ENCODE measurements around the gene ZNF438.

The ZNF438 gene

DNA sequence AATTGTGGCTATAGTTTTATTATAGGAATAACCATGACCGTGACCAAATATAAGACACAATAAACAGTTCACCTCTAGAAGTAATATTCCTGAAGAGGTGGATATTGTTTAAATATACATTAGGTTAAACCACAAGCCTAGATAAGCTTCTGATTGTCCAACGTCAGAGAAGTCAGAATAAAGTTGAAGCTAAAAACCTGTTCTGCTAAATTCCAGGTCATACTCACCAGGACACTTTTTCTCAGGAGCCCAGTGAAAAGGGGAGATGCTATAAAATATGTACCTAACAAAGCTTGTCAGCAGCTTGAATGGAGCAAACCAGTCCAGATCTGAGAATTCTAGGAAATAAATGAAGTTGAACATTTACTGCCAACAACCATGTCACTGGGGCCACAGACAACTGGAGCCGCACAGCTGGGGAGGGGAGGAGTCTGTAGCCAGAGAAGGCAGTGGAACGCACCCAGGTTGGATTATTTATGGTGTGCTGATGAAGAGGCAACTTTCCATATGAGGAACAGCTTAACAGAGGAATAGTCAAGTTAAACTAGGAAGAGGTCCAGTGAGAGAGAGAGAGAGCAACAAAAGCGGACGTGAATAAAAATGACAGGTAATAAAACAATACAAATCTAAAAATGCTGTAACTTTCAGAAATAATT, 191.1 kb downstream of the ZNF438 start:
- Mint-ChIP-seq H3K4me3 (no peak overlapping the region), H3K4me1 (ENCODE audit: low read depth) (no peaks in the 10 kb centered on the region), H3K9me3 (ENCODE audit: low read depth) (no peaks in the 10 kb centered on the region), H3K27ac (no peak overlapping the region), H3K36me3 (peaks cover 3% of the 10 kb centered on the region), H3K27me3 (no peaks in the 10 kb centered on the region)

- Mint-ChIP-seq H3K27me3 (no peaks in the 10 kb centered on the region), H3K27ac (no peak overlapping the region), H3K4me3 (no peak overlapping the region), H3K36me3 (peaks cover 3% of the 10 kb centered on the region), H3K4me1 (ENCODE audit: low read depth) (no peaks in the 10 kb centered on the region), H3K9me3 (ENCODE audit: low read depth) (no peaks in the 10 kb centered on the region)
Observed at GRCh38 chr10:30839652-30840051, 192.0 kb downstream of the ZNF438 start.

GRCh38 chr10:30836406-30836805, 195.3 kb downstream of the ZNF438 start:
- Mint-ChIP-seq H3K27ac (no peak overlapping the region), H3K27me3 (no peaks in the 10 kb centered on the region), H3K4me1 (ENCODE audit: low read depth) (no peaks in the 10 kb centered on the region), H3K4me3 (no peak overlapping the region), H3K9me3 (ENCODE audit: low read depth) (no peaks in the 10 kb centered on the region), H3K36me3 (peaks cover 3% of the 10 kb centered on the region)

- Mint-ChIP-seq H3K36me3 (peaks cover 3% of the 10 kb centered on the region), H3K27me3 (no peaks in the 10 kb centered on the region), H3K4me3 (no peak overlapping the region), H3K9me3 (ENCODE audit: low read depth) (no peaks in the 10 kb centered on the region), H3K4me1 (ENCODE audit: low read depth) (no peaks in the 10 kb centered on the region), H3K27ac (no peak overlapping the region)
Observed at GRCh38 chr10:30835146-30835545, 196.5 kb downstream of the ZNF438 start.

GRCh38 chr10:30834651-30835050, 197.0 kb downstream of the ZNF438 start:
- peaks cover 3% of the 10 kb centered on the region for H3K36me3 Mint-ChIP-seq
- H3K4me3 Mint-ChIP-seq = no peak overlapping the region
- H3K27me3 Mint-ChIP-seq = no peaks in the 10 kb centered on the region
- no peaks in the 10 kb centered on the region for H3K9me3 Mint-ChIP-seq (ENCODE audit: low read depth)
- no peak overlapping the region for H3K27ac Mint-ChIP-seq
- no peaks in the 10 kb centered on the region for H3K4me1 Mint-ChIP-seq (ENCODE audit: low read depth)

- no peaks in the 10 kb centered on the region for H3K27me3 Mint-ChIP-seq
- no peaks in the 10 kb centered on the region for H3K9me3 Mint-ChIP-seq (ENCODE audit: low read depth)
- H3K36me3 Mint-ChIP-seq = peaks cover 3% of the 10 kb centered on the region
- H3K4me3 Mint-ChIP-seq = no peak overlapping the region
- no peak overlapping the region for H3K27ac Mint-ChIP-seq
- H3K4me1 Mint-ChIP-seq (ENCODE audit: low read depth) = no peaks in the 10 kb centered on the region
Observed at GRCh38 chr10:30834153-30834552, 197.5 kb downstream of the ZNF438 start.

- Mint-ChIP-seq H3K27me3 (no peaks in the 10 kb centered on the region), H3K4me1 (ENCODE audit: low read depth) (no peaks in the 10 kb centered on the region), H3K27ac (no peak overlapping the region), H3K9me3 (ENCODE audit: low read depth) (no peaks in the 10 kb centered on the region), H3K4me3 (no peak overlapping the region), H3K36me3 (peaks cover 3% of the 10 kb centered on the region)
Observed at GRCh38 chr10:30833628-30833970, 198.1 kb downstream of the ZNF438 start.

DNA sequence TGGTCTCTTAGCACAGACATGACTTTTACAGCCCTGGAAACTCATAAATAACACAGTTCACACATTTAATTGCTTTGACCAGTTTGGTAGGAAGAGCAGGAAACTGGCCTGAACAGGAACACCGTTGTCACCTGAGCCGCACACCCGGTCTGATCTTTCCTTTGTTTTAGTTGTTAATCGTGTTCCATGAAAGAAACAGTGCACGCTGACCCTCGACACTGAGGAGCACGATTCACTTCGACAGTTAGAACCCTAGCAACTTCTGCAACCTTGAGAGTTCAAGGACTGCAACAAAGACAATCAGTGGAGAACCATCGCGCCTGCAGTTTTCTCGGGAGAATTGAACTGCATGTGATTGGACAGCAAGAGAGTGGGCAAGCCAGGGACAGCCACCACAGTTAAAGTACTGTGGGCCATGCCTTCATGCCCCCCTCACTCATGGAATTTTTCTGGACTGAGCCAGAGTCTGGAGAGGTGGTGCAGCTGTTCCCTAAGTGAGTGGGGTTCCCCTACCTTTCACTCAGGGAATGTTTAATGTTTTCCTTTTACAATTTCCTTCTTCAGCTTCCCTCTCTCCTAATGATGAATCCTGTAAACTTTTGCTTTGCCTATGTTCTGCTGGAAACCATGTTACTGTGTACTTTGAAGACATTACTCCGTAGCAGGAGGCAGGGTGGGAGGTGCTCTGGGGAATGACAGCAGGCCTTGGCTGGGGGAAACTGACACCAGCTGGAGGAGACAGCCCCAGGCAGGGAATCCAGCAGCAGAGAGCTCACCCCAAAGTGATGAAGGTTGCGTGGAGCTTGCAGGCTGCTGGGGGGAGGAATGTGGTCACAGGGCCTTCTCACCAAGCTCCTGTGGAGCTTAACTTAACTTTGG, 198.7 kb downstream of the ZNF438 start:
- Mint-ChIP-seq H3K9me3 (ENCODE audit: low read depth) (no peaks in the 10 kb centered on the region), H3K4me3 (no peak overlapping the region), H3K27ac (no peak overlapping the region), H3K27me3 (no peaks in the 10 kb centered on the region), H3K4me1 (ENCODE audit: low read depth) (no peaks in the 10 kb centered on the region), H3K36me3 (peaks cover 2% of the 10 kb centered on the region)

GRCh38 chr10:30832001-30832748, 199.5 kb downstream of the ZNF438 start:
- no peaks in the 10 kb centered on the region for H3K36me3 Mint-ChIP-seq
- no peak overlapping the region for H3K27ac Mint-ChIP-seq
- H3K4me3 Mint-ChIP-seq = no peak overlapping the region
- no peaks in the 10 kb centered on the region for H3K4me1 Mint-ChIP-seq (ENCODE audit: low read depth)
- no peaks in the 10 kb centered on the region for H3K9me3 Mint-ChIP-seq (ENCODE audit: low read depth)
- H3K27me3 Mint-ChIP-seq = no peaks in the 10 kb centered on the region

DNA sequence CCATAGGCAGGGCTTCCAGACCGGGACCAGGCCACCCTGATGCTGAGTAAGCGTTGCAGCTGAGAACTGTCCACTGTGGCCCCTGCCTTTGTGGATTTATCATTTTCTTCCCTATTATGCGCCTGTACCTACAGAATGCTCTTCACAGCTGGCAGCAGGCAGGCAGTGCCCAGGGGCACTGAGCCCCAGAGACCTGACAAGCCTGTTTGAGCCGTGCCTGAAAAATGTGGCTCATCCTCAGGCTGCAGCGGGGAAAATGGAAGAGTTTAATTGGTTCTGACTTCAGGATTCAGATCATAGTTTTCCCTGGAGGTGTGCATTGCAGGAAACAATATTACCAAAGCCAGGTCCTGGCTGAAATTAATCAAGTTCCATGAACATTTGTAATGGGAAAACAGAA, 200.2 kb downstream of the ZNF438 start:
- no peak overlapping the region for H3K27ac Mint-ChIP-seq
- no peaks in the 10 kb centered on the region for H3K27me3 Mint-ChIP-seq
- no peaks in the 10 kb centered on the region for H3K4me1 Mint-ChIP-seq (ENCODE audit: low read depth)
- H3K36me3 Mint-ChIP-seq = no peaks in the 10 kb centered on the region
- no peak overlapping the region for H3K4me3 Mint-ChIP-seq
- no peaks in the 10 kb centered on the region for H3K9me3 Mint-ChIP-seq (ENCODE audit: low read depth)

GRCh38 chr10:30830315-30831230, 201.1 kb downstream of the ZNF438 start:
- no peak overlapping the region for H3K27ac Mint-ChIP-seq
- no peaks in the 10 kb centered on the region for H3K27me3 Mint-ChIP-seq
- H3K36me3 Mint-ChIP-seq = no peaks in the 10 kb centered on the region
- no peaks in the 10 kb centered on the region for H3K9me3 Mint-ChIP-seq (ENCODE audit: low read depth)
- no peaks in the 10 kb centered on the region for H3K4me1 Mint-ChIP-seq (ENCODE audit: low read depth)
- no peak overlapping the region for H3K4me3 Mint-ChIP-seq

GRCh38 chr10:30829901-30830300, 201.8 kb downstream of the ZNF438 start:
- Mint-ChIP-seq H3K36me3 (no peaks in the 10 kb centered on the region), H3K9me3 (ENCODE audit: low read depth) (no peaks in the 10 kb centered on the region), H3K27me3 (no peaks in the 10 kb centered on the region), H3K4me1 (ENCODE audit: low read depth) (no peaks in the 10 kb centered on the region), H3K4me3 (no peak overlapping the region), H3K27ac (no peak overlapping the region)

GRCh38 chr10:30828680-30829079, 203.0 kb downstream of the ZNF438 start:
- H3K4me3 Mint-ChIP-seq = no peak overlapping the region
- no peaks in the 10 kb centered on the region for H3K9me3 Mint-ChIP-seq (ENCODE audit: low read depth)
- no peaks in the 10 kb centered on the region for H3K36me3 Mint-ChIP-seq
- H3K27me3 Mint-ChIP-seq = peaks cover 2% of the 10 kb centered on the region
- no peaks in the 10 kb centered on the region for H3K4me1 Mint-ChIP-seq (ENCODE audit: low read depth)
- no peak overlapping the region for H3K27ac Mint-ChIP-seq

DNA sequence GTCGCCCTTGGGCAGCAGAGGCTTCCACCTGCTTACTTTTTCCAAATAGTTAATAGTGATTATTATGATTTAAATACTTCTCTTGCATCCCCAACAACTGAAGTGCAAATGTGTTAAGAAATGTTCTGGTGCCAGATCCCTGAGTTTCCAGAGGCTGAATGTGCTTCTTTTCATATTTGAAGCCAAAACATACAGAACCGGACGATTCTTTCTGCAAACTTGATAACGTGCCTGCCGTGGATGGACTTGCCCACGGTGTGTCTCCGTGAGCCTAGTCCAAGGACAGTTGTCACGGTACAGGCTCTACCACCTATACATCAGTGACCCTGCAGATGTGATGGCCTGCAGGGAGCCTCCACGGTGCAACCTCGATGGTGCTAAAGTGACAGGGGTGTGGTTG, 203.5 kb downstream of the ZNF438 start:
- Mint-ChIP-seq H3K36me3 (no peaks in the 10 kb centered on the region), H3K27ac (no peak overlapping the region), H3K9me3 (ENCODE audit: low read depth) (no peaks in the 10 kb centered on the region), H3K4me3 (no peak overlapping the region), H3K27me3 (peaks cover 2% of the 10 kb centered on the region), H3K4me1 (ENCODE audit: low read depth) (no peaks in the 10 kb centered on the region)
